ENCODE measurements around the gene TRAPPC1.

GRCh38 chr17:7911116-7911515 is 20.6 kb downstream of the TRAPPC1 start:
- no peak for TF ChIP-seq POLR2A (IDR thresholded peaks at IDR 0.05)
- TF ChIP-seq, protein P1, sequence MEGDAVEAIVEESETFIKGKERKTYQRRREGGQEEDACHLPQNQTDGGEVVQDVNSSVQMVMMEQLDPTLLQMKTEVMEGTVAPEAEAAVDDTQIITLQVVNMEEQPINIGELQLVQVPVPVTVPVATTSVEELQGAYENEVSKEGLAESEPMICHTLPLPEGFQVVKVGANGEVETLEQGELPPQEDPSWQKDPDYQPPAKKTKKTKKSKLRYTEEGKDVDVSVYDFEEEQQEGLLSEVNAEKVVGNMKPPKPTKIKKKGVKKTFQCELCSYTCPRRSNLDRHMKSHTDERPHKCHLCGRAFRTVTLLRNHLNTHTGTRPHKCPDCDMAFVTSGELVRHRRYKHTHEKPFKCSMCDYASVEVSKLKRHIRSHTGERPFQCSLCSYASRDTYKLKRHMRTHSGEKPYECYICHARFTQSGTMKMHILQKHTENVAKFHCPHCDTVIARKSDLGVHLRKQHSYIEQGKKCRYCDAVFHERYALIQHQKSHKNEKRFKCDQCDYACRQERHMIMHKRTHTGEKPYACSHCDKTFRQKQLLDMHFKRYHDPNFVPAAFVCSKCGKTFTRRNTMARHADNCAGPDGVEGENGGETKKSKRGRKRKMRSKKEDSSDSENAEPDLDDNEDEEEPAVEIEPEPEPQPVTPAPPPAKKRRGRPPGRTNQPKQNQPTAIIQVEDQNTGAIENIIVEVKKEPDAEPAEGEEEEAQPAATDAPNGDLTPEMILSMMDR (IDR thresholded peaks at IDR 0.05): no peak
- no peak for TF ChIP-seq POLR2AphosphoS5 (IDR thresholded peaks at IDR 0.05)

All from stomach (tissue), 4 donors.